HepG2 (cell line): ENCODE measurements around the gene ARF6. TPM values are rescaled to one million over a fixed set of nuclear protein-coding genes. Genes with fewer than 3 reads are reported as not detected.

ENCODE experiments used
- BRD4 ChIP-seq: sonication (generic); formaldehyde crosslinking; IDR thresholded peaks from 2 replicates; pipeline ENCODE4 v1.4.0; 2020; ENCODE audit warnings: missing genetic modification reagents
- DNMT1 ChIP-seq: sonication (generic); formaldehyde crosslinking; IDR thresholded peaks from 2 replicates; pipeline ENCODE4 v1.5.1; 2020; ENCODE audit warnings: mild to moderate bottlenecking, missing genetic modification reagents
- NCOA2 ChIP-seq: sonication (generic); formaldehyde crosslinking; IDR thresholded peaks from 2 replicates; pipeline ENCODE4 v1.8.0; 2022; ENCODE audit warnings: inconsistent platforms
- NR1H2 ChIP-seq: sonication (generic); formaldehyde crosslinking; IDR thresholded peaks from 2 replicates; pipeline ENCODE4 v1.8.1; 2022; ENCODE audit warnings: low read depth, missing genetic modification reagents, borderline replicate concordance
- RARG ChIP-seq: sonication (generic); formaldehyde crosslinking; IDR thresholded peaks from 2 replicates; pipeline ENCODE4 v1.4.0; 2020; ENCODE audit warnings: low read depth, mild to moderate bottlenecking, missing genetic modification reagents
- SAFB2 ChIP-seq: sonication (generic); formaldehyde crosslinking; IDR thresholded peaks from 2 replicates; pipeline ENCODE4 v1.5.1; 2020; ENCODE audit warnings: missing genetic modification reagents, low read depth, mild to moderate bottlenecking, borderline replicate concordance
- TCF12 ChIP-seq, 2 experiments: fragments of 450-650 bp in 1 of 2; sonication (generic) in 1 of 2; formaldehyde crosslinking in 1 of 2; IDR thresholded peaks; 2 replicates each; pipeline versions ENCODE4 v1.6.1 to v1.8.0; 2017 to 2022; ENCODE audit warnings: antibody characterized with exemption in 1 of 2, mild to moderate bottlenecking in 1 of 2, missing genetic modification reagents in 1 of 2, moderate library complexity in 1 of 2
- ZFAT ChIP-seq: sonication (generic); formaldehyde crosslinking; conservative IDR thresholded peaks from 2 replicates; pipeline ENCODE4 v1.8.1; 2023; ENCODE audit warnings: missing genetic modification reagents, inconsistent platforms
- ZNF510 ChIP-seq: sonication (generic); formaldehyde crosslinking; IDR thresholded peaks from 2 replicates; pipeline ENCODE4 v1.4.0; 2020; ENCODE audit warnings: low read depth, mild to moderate bottlenecking, missing genetic modification reagents
- ZNF605 ChIP-seq: sonication (generic); formaldehyde crosslinking; IDR thresholded peaks from 2 replicates; pipeline ENCODE4 v1.8.0; 2022; ENCODE audit warnings: mild to moderate bottlenecking, missing genetic modification reagents
- ZNF615 ChIP-seq: sonication (generic); formaldehyde crosslinking; IDR thresholded peaks from 2 replicates; pipeline ENCODE4 v1.5.0; 2020; ENCODE audit warnings: mild to moderate bottlenecking, missing genetic modification reagents, borderline replicate concordance
- ZNF777 ChIP-seq: sonication (generic); formaldehyde crosslinking; IDR thresholded peaks from 2 replicates; pipeline ENCODE4 v1.4.0; 2020; ENCODE audit warnings: missing genetic modification reagents
- ZNF891 ChIP-seq: sonication (generic); formaldehyde crosslinking; IDR thresholded peaks from 2 replicates; pipeline ENCODE4 v1.5.0; 2020; ENCODE audit warnings: mild to moderate bottlenecking, missing genetic modification reagents
- polyA plus RNA-seq, 8 experiments: library from polyadenylated mRNA; depleted of rRNA in 3 of 8; stranded (reverse) in 7 of 8; unstranded in 1 of 8; fragments of >200 nt; fragmentation: Illumina TruSeq in 4 of 8; extraction: Trizol in 4 of 8; gene quantifications; 2 replicates each; pipeline versions ENCODE4 v1.2.1 to v1.2.3, GENCODE V29; 2011 to 2016; ENCODE audit warnings: low read depth in 4 of 8, missing spikeins in 1 of 8, mixed read lengths in 1 of 8; ENCODE audit not compliant: insufficient read depth in 1 of 8
- total RNA-seq, 5 experiments: library from RNA; depleted of rRNA; stranded (reverse); fragments of >200 nt; fragmentation: Illumina TruSeq; extraction: Trizol; gene quantifications; 2 replicates each; pipeline ENCODE4 v1.2.3, GENCODE V29; 2016; ENCODE audit warnings: low read depth in 1 of 5
- TF ChIP-seq, protein P1 (sequence below): sonication (generic); formaldehyde crosslinking; IDR thresholded peaks from 2 replicates; pipeline ENCODE4 v1.9.0; 2022; ENCODE audit warnings: missing genetic modification reagents, mild to moderate bottlenecking, borderline replicate concordance
- TF ChIP-seq, protein P2 (sequence below): sonication (generic); formaldehyde crosslinking; IDR thresholded peaks from 2 replicates; pipeline ENCODE4 v1.4.0; 2020; ENCODE audit warnings: missing genetic modification reagents
- TF ChIP-seq, protein P3 (sequence below): sonication (generic); formaldehyde crosslinking; IDR thresholded peaks from 2 replicates; pipeline ENCODE4 v1.4.0; 2020; ENCODE audit warnings: missing genetic modification reagents
- TF ChIP-seq, protein P4 (sequence below): sonication (generic); formaldehyde crosslinking; IDR thresholded peaks from 2 replicates; pipeline ENCODE4 v1.5.0; 2020; ENCODE audit warnings: mild to moderate bottlenecking, low read depth, missing genetic modification reagents, borderline replicate concordance
- TF ChIP-seq, protein P5 (sequence below): sonication (generic); formaldehyde crosslinking; IDR thresholded peaks from 2 replicates; pipeline ENCODE4 v1.8.0; 2022; ENCODE audit warnings: missing genetic modification reagents, mild to moderate bottlenecking, inconsistent platforms, borderline replicate concordance
- TF ChIP-seq, protein P6 (sequence below): sonication (generic); formaldehyde crosslinking; IDR thresholded peaks from 2 replicates; pipeline ENCODE4 v1.4.0; 2020; ENCODE audit warnings: mild to moderate bottlenecking, missing genetic modification reagents

Gene ARF6
- total and polyA plus RNA-seq, 2 of the 13 experiments (the other 11 are each of a cell fraction or from before 2014, with no cell fraction given), result 12.7 to 31.9 TPM

DNA sequence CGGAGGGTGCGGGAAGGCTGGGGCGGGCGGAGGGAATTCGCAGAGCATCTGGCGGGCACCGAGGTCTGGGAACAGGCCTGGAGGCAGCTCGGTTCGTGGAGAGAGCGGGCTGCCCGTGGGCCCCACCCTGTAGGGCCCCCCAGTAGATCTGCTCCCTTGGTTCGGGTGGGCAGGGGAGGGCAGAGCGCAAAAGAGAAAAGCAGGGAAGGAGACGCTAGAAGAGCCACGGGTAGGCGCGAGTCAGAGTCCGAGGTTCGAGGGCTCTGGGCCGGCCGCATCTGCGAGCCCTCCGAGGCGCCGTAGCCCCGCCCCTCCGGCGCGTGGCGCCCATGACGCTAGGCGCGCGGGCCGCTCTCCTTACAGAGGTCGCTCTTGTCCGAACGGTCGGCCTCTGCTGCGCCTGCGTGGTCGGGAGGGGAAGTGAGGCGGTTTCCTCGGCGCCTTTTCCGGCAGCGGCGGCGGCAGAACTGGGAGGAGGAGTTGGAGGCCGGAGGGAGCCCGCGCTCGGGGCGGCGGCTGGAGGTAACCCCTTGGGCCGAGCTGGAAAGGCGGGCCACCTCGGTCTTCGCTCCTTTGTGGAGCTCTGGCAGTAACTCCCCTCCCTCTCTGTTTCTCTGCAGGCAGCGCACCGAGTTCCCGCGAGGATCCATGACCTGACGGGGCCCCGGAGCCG, at the start of gene ARF6 (continued):
- TF ChIP-seq, protein P1, sequence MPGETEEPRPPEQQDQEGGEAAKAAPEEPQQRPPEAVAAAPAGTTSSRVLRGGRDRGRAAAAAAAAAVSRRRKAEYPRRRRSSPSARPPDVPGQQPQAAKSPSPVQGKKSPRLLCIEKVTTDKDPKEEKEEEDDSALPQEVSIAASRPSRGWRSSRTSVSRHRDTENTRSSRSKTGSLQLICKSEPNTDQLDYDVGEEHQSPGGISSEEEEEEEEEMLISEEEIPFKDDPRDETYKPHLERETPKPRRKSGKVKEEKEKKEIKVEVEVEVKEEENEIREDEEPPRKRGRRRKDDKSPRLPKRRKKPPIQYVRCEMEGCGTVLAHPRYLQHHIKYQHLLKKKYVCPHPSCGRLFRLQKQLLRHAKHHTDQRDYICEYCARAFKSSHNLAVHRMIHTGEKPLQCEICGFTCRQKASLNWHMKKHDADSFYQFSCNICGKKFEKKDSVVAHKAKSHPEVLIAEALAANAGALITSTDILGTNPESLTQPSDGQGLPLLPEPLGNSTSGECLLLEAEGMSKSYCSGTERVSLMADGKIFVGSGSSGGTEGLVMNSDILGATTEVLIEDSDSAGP (CRISPR knock-in tag), result peak; percentile 79; the same call in 1 of the 2 replicates
- TF ChIP-seq ZNF615 (CRISPR knock-in tag) (0 out of 2 replicates have a peak, but pooled peaks have one; percentile 86), ZFAT (peak; percentile 99), ZNF510 (peak; percentile 98; the same call in 1 of the 2 replicates), TCF12 (IDR thresholded peaks at IDR 0.05) (no peak), TCF12 (CRISPR knock-in tag; IDR thresholded peaks at IDR 0.05) (peak; percentile 72; the same call in 1 of the 2 replicates), BRD4 (peak; percentile 67), SAFB2 (CRISPR knock-in tag) (peak; percentile 40; the same call in 1 of the 2 replicates), RARG (CRISPR knock-in tag) (peak; percentile 94; the same call in 1 of the 2 replicates), DNMT1 (peak; percentile 75; the same call in 1 of the 2 replicates), ZNF777 (CRISPR knock-in tag) (peak; percentile 41; the same call in 1 of the 2 replicates), NCOA2 (CRISPR knock-in tag) (no peak), ZNF891 (peak; percentile 80), ZNF605 (CRISPR knock-in tag) (peak; percentile 79), NR1H2 (CRISPR knock-in tag) (peak; percentile 35; the same call in 1 of the 2 replicates)
- TF ChIP-seq, protein P2, sequence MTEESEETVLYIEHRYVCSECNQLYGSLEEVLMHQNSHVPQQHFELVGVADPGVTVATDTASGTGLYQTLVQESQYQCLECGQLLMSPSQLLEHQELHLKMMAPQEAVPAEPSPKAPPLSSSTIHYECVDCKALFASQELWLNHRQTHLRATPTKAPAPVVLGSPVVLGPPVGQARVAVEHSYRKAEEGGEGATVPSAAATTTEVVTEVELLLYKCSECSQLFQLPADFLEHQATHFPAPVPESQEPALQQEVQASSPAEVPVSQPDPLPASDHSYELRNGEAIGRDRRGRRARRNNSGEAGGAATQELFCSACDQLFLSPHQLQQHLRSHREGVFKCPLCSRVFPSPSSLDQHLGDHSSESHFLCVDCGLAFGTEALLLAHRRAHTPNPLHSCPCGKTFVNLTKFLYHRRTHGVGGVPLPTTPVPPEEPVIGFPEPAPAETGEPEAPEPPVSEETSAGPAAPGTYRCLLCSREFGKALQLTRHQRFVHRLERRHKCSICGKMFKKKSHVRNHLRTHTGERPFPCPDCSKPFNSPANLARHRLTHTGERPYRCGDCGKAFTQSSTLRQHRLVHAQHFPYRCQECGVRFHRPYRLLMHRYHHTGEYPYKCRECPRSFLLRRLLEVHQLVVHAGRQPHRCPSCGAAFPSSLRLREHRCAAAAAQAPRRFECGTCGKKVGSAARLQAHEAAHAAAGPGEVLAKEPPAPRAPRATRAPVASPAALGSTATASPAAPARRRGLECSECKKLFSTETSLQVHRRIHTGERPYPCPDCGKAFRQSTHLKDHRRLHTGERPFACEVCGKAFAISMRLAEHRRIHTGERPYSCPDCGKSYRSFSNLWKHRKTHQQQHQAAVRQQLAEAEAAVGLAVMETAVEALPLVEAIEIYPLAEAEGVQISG (CRISPR knock-in tag), result peak; percentile 93
- TF ChIP-seq, protein P3, sequence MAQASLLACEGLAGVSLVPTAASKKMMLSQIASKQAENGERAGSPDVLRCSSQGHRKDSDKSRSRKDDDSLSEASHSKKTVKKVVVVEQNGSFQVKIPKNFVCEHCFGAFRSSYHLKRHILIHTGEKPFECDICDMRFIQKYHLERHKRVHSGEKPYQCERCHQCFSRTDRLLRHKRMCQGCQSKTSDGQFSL (CRISPR knock-in tag), result 0 out of 2 replicates have a peak, but pooled peaks have one; percentile 12
- TF ChIP-seq, protein P4, sequence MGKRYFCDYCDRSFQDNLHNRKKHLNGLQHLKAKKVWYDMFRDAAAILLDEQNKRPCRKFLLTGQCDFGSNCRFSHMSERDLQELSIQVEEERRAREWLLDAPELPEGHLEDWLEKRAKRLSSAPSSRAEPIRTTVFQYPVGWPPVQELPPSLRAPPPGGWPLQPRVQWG, result no peak
- TF ChIP-seq, protein P5, sequence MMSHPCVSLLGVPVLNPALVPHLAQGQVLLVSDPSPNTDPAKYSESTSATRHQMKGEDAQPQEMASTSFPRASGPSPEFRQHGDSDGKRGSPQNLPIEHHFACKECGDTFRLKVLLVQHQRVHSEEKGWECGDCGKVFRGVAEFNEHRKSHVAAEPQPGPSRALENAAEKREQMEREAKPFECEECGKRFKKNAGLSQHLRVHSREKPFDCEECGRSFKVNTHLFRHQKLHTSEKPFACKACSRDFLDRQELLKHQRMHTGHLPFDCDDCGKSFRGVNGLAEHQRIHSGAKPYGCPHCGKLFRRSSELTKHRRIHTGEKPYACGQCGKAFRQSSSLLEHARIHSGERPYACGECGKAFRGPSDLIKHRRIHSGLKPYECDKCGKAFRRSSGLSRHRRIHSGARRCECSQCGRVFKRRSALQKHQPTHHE (CRISPR knock-in tag), result peak; percentile 66; the same call in 1 of the 2 replicates
- TF ChIP-seq, protein P6, sequence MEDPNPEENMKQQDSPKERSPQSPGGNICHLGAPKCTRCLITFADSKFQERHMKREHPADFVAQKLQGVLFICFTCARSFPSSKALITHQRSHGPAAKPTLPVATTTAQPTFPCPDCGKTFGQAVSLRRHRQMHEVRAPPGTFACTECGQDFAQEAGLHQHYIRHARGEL, result 0 out of 2 replicates have a peak, but pooled peaks have one; percentile 62
